ENCODE measurements around the gene CLNK. TPM values are rescaled to one million over a fixed set of nuclear protein-coding genes. Genes with fewer than 3 reads are reported as not detected.

The CLNK gene
- polyA plus RNA-seq, 1 of the 3 experiments (the other 2 are of a cell fraction): not detected

GRCh38 chr4:10457255-10457801, 227.2 kb downstream of the CLNK start, which contains the start of gene ZNF518B:
ZNF518B (minus strand) TSS chr4:10457426; CDS start chr4:10446328, 11,098 bp downstream.
- ChIA-PET POLR2A (no interaction called here), CTCF (interaction anchor here (0.9 to 1.2 kb wide), 3 partner anchors 17 to 80 kb away, joined by 3 to 4 read pairs (median 3); no protein-coding TSS in a partner anchor)
- peaks cover 0 to 6% of the 10 kb centered on the region in 2 experiments; a peak in 1 of 4 replicates for H3K4me1 ChIP-seq (ENCODE audit: control insufficient read depth in 1 of 2, insufficient read depth in 2 of 2, low read depth in 1 of 2, low read length in 1 of 2)
- H3K4me3 ChIP-seq (ENCODE audit: low read depth in 2 of 2, low read length in 1 of 2): peak within 1 kb of the TSS; percentile 57 to 58
- whole genome bisulfite sequencing (ENCODE audit: low lambda C conversion rate): 0% methylated on average over 3 of the region's 60 CpGs
- H3K9me2 ChIP-seq: no peaks in the 10 kb centered on the region
- H3K4me2 ChIP-seq: peak within 1 kb of the TSS; percentile 78
- no peaks in the 10 kb centered on the region for H3K27me3 ChIP-seq (ENCODE audit: insufficient read depth)
- H2AFZ ChIP-seq (ENCODE audit: low read depth): peak within 1 kb of the TSS; percentile 87
- TF ChIP-seq POLR2AphosphoS5 (IDR thresholded peaks at IDR 0.05; ENCODE audit: low read depth, low read length) (no peak), NRF1 (IDR thresholded peaks at IDR 0.05; ENCODE audit: low read depth, low read length) (peak; percentile 78), IRF3 (IDR thresholded peaks at IDR 0.05; ENCODE audit: low read depth, low read length) (no peak)
- no peaks in the 10 kb centered on the region for H3K9me3 ChIP-seq
- peak; percentile 93 for DNase-seq
- H3K79me2 ChIP-seq (ENCODE audit: insufficient read depth): peaks cover 15% of the 10 kb centered on the region; the same call in 1 of the 2 replicates
- H3F3A ChIP-seq (replicated peaks; ENCODE audit: insufficient read depth): no peaks in the 10 kb centered on the region
- H3K36me3 ChIP-seq (replicated peaks in 1 of 2; ENCODE audit: control insufficient read depth in 1 of 2, insufficient read depth in 2 of 2, low read length in 1 of 2): peaks cover 11 to 14% of the 10 kb centered on the region in 2 experiments
- H4K20me1 ChIP-seq (ENCODE audit: insufficient read depth): no peaks in the 10 kb centered on the region
- H3K9ac ChIP-seq: peak within 1 kb of the TSS; percentile 21; the same call in 1 of the 2 replicates
- no peak within 1 kb of the TSS; a peak in 1 of 4 replicates for H3K27ac ChIP-seq (ENCODE audit: low read depth in 2 of 2, low read length in 1 of 2)

GRCh38 chr4:10456595-10457254, 227.8 kb downstream of the CLNK start:
- peak overlapping the region; percentile 65; the same call in 1 of the 2 replicates for H2AFZ ChIP-seq (ENCODE audit: low read depth)
- DNase-seq: peak; percentile 70
- H3K79me2 ChIP-seq (ENCODE audit: insufficient read depth): peaks cover 21% of the 10 kb centered on the region; the same call in 1 of the 2 replicates
- H3F3A ChIP-seq (replicated peaks; ENCODE audit: insufficient read depth): no peaks in the 10 kb centered on the region
- 28% methylated on average over 32 of the region's 96 CpGs for WGBS (ENCODE audit: low lambda C conversion rate)
- H3K9me3 ChIP-seq: no peaks in the 10 kb centered on the region
- H3K9ac ChIP-seq: peak overlapping the region; percentile 21; the same call in 1 of the 2 replicates
- no peak overlapping the region; a peak in 1 of 4 replicates for H3K27ac ChIP-seq (ENCODE audit: low read depth in 2 of 2, low read length in 1 of 2)
- ChIA-PET POLR2A (no interaction called here), CTCF (interaction anchor here (0.9 to 1.2 kb wide), 3 partner anchors 17 to 81 kb away, joined by 3 to 4 read pairs (median 3); no protein-coding TSS in a partner anchor)
- H3K4me2 ChIP-seq: peak overlapping the region; percentile 78
- H3K9me2 ChIP-seq: no peaks in the 10 kb centered on the region
- peak overlapping the region; percentile 57 to 58 for H3K4me3 ChIP-seq (ENCODE audit: low read depth in 2 of 2, low read length in 1 of 2)
- TF ChIP-seq MXI1 (IDR thresholded peaks at IDR 0.05; ENCODE audit: low read depth, low read length): no peak
- TF ChIP-seq POLR2AphosphoS5 (IDR thresholded peaks at IDR 0.05; ENCODE audit: low read depth, low read length): no peak
- no peak for TF ChIP-seq FOXM1 (IDR thresholded peaks at IDR 0.05; ENCODE audit: low read depth)
- TF ChIP-seq MAX (IDR thresholded peaks at IDR 0.05; ENCODE audit: low read depth): peak; percentile 32; the same call in 1 of the 2 replicates
- TF ChIP-seq TAF1 (IDR thresholded peaks at IDR 0.05; ENCODE audit: borderline replicate concordance, low read depth, low read length): no peak
- TF ChIP-seq GABPA (IDR thresholded peaks at IDR 0.05; ENCODE audit: low read depth): peak; percentile 32; the same call in 1 of the 2 replicates
- TF ChIP-seq YY1 (IDR thresholded peaks at IDR 0.05; ENCODE audit: low read depth): peak; percentile 64; the same call in 1 of the 2 replicates
- TF ChIP-seq RAD21 (IDR thresholded peaks at IDR 0.05; ENCODE audit: low read length): no peak
- TF ChIP-seq NRF1 (IDR thresholded peaks at IDR 0.05; ENCODE audit: low read depth, low read length): no peak
- peaks cover 12 to 20% of the 10 kb centered on the region in 2 experiments for H3K36me3 ChIP-seq (replicated peaks in 1 of 2; ENCODE audit: control insufficient read depth in 1 of 2, insufficient read depth in 2 of 2, low read length in 1 of 2)
- H4K20me1 ChIP-seq (ENCODE audit: insufficient read depth): no peaks in the 10 kb centered on the region
- no peaks in the 10 kb centered on the region for H3K27me3 ChIP-seq (ENCODE audit: insufficient read depth)
- peaks cover 0 to 6% of the 10 kb centered on the region in 2 experiments; a peak in 1 of 4 replicates for H3K4me1 ChIP-seq (ENCODE audit: control insufficient read depth in 1 of 2, insufficient read depth in 2 of 2, low read depth in 1 of 2, low read length in 1 of 2)
